Measurements from ENCODE around the gene SYTL5. TPM values are rescaled to one million over a fixed set of nuclear protein-coding genes. Genes with fewer than 3 reads are reported as not detected.

SYTL5 gene
- total RNA-seq, 3 donors from 2014 or later: 3.0 to 11.5 (median 9.4) TPM

DNA sequence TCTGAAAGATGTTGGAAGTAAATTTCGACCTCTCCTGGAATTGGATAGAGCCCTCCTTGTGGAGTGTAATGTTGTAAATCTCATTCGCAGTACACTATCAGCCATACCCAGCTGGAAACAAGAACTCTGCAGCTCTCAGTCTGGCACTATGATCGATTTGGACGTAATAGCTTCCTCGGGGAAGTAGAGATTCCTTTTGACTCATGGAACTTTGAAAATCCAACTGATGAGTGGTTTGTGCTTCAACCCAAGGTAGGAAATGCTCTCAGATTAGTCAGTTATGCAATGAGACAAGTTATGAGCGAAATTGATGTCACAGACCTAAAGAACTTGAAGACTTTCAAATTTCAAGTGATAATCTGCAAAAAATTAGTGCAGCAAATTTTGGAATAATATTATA lies 103.9 kb downstream of the SYTL5 start:
- H3K4me1 ChIP-seq (ENCODE audit: low read depth): no peaks in the 10 kb centered on the region
- ATAC-seq: no peak
- DNase-seq: no peak
- H3K9me3 ChIP-seq: no peaks in the 10 kb centered on the region
- TF ChIP-seq, protein P1, sequence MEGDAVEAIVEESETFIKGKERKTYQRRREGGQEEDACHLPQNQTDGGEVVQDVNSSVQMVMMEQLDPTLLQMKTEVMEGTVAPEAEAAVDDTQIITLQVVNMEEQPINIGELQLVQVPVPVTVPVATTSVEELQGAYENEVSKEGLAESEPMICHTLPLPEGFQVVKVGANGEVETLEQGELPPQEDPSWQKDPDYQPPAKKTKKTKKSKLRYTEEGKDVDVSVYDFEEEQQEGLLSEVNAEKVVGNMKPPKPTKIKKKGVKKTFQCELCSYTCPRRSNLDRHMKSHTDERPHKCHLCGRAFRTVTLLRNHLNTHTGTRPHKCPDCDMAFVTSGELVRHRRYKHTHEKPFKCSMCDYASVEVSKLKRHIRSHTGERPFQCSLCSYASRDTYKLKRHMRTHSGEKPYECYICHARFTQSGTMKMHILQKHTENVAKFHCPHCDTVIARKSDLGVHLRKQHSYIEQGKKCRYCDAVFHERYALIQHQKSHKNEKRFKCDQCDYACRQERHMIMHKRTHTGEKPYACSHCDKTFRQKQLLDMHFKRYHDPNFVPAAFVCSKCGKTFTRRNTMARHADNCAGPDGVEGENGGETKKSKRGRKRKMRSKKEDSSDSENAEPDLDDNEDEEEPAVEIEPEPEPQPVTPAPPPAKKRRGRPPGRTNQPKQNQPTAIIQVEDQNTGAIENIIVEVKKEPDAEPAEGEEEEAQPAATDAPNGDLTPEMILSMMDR (IDR thresholded peaks at IDR 0.05): no peak
- intact Hi-C loops (cut with DNase I, micrococcal nuclease): no loop called here
- H3K4me3 ChIP-seq: no peak overlapping the region
- no peaks in the 10 kb centered on the region for H3K36me3 ChIP-seq (ENCODE audit: low read depth)

DNA sequence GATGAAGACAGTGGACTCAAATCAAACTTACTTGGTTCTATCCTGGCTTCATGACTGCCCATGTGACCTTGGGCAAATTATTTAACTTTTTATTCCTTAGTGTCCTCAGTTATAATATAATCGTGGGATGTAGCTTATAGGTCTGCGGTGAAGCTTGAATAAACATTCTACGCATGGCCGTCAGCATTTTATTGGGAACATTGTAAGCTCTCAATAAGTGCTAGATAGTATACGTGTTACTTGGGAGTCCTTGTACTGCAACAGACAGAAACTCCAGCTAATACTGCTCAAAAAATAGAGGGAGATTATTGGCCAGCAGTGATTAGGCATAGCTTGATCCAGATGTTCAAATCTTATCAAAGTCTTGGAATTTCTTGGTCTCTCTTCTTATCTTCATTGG lies 104.8 kb downstream of the SYTL5 start:
- TF ChIP-seq, protein P1 (IDR thresholded peaks at IDR 0.05): no peak
- ATAC-seq (no peak), DNase-seq (no peak)
- intact Hi-C loops (cut with DNase I, micrococcal nuclease): no loop called here
- Histone ChIP-seq H3K9me3 (no peaks in the 10 kb centered on the region), H3K4me3 (no peak overlapping the region), H3K36me3 (ENCODE audit: low read depth) (no peaks in the 10 kb centered on the region), H3K4me1 (ENCODE audit: low read depth) (no peaks in the 10 kb centered on the region)

DNA sequence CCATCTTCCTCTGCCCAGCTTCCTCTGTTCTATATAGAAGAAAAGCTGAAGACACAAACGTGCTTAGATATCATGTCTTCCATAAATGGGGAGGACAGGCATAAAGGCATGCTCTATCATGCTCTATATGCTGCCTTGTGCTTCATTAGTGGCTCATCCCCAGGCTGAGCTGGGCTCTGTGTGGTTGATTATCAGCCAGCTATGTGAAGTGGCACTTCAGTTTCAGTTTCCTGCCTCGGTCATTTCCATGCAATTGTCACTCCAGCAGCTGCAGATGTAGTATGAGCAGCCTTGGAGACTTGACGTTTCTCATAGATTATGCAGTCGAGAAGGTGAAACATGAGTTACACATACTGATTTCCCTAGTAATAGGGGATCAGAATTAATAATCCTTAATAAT lies 106.2 kb downstream of the SYTL5 start:
- Histone ChIP-seq H3K36me3 (ENCODE audit: low read depth) (no peaks in the 10 kb centered on the region), H3K4me3 (no peak overlapping the region), H3K4me1 (ENCODE audit: low read depth) (no peaks in the 10 kb centered on the region), H3K9me3 (no peaks in the 10 kb centered on the region)
- intact Hi-C loops (cut with DNase I, micrococcal nuclease): no loop called here
- ATAC-seq (no peak), DNase-seq (no peak)
- TF ChIP-seq, protein P1 (IDR thresholded peaks at IDR 0.05): no peak

DNA sequence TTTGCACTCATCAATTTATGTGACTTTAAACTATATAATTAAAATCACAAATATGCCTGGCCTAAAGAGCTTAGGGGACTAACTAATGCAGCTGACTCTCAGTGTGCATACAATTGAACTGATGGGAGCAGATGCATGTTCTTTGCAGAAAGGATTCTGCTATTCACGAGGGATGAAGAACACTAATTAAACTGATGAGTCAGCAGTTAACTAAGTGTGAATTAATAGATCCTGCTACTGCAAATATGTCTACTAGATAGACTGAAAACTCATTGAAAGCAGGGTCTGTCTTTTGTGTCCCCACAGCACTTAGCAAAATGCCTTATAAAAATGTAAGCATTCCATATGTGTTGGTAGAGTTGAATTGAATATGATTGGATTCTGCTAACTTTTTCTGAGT lies 110.4 kb downstream of the SYTL5 start:
- no peak for ATAC-seq
- DNase-seq: no peak
- no peaks in the 10 kb centered on the region for H3K4me1 ChIP-seq (ENCODE audit: low read depth)
- TF ChIP-seq, protein P1 (IDR thresholded peaks at IDR 0.05): no peak
- H3K4me3 ChIP-seq: no peak overlapping the region
- H3K36me3 ChIP-seq (ENCODE audit: low read depth): no peaks in the 10 kb centered on the region
- H3K9me3 ChIP-seq: no peaks in the 10 kb centered on the region
- intact Hi-C loops (cut with DNase I, micrococcal nuclease): no loop called here

DNA sequence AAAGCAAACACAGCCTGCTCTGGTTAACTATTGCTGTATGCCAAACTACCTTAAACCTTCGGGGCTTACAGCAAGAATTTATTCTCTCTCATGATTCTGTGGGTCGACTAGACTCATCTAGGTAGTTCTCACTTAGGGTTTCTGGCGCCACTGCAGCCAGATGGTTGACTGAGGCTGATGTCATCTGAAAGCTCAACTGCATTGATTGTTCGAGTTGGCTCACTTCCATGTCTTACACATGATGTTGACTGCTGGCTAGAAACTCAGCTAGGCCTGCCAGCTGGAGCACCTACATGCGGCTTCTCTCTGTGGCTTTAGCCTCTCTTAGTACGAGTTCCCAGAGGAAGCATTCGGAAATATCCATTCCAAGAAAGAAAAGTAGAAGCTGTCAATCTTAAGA lies 111.1 kb downstream of the SYTL5 start:
- no peak for ATAC-seq
- no peak for DNase-seq

More for the DNA sequence above, 111.1 kb downstream of the SYTL5 start:
- Histone ChIP-seq H3K4me1 (ENCODE audit: low read depth) (no peaks in the 10 kb centered on the region), H3K4me3 (no peak overlapping the region), H3K36me3 (ENCODE audit: low read depth) (no peaks in the 10 kb centered on the region), H3K9me3 (no peaks in the 10 kb centered on the region)
- intact Hi-C loops (cut with DNase I, micrococcal nuclease): no loop called here
- TF ChIP-seq, protein P1 (IDR thresholded peaks at IDR 0.05): no peak

Data from mucosa of descending colon (tissue), 3 donors.